ACC112 (cell line): ENCODE results near the gene ZNF888.
A peak's percentile ranks its signal among the peaks of the same experiment; 100 is the strongest.

ENCODE experiments used
- H2AFZ ChIP-seq: fragments of 200-600 bp; sonication (generic); one replicate; pipeline ENCODE4 v1.6.0; 2017; ENCODE audit warnings: antibody characterized with exemption, low read length; ENCODE audit not compliant: unreplicated experiment
- H3K27ac ChIP-seq: fragments of 200-600 bp; sonication (generic); 2 replicates; pipeline ENCODE4 v1.5.1; 2014; ENCODE audit warnings: low read depth, mild to moderate bottlenecking, antibody characterized with exemption, low read length, moderate library complexity
- H3K27me3 ChIP-seq: fragments of 200-600 bp; sonication (generic); 2 replicates; pipeline ENCODE4 v1.6.1; 2014; ENCODE audit warnings: mild to moderate bottlenecking, antibody characterized with exemption, low read length, moderate library complexity, mixed read lengths; ENCODE audit not compliant: insufficient read depth
- H3K36me3 ChIP-seq: fragments of 200-600 bp; sonication (generic); 2 replicates; pipeline ENCODE4 v1.6.1; 2016; ENCODE audit warnings: mild to moderate bottlenecking, antibody characterized with exemption, low read length, moderate library complexity, mixed read lengths; ENCODE audit not compliant: insufficient read depth
- H3K4me1 ChIP-seq: fragments of 200-600 bp; sonication (generic); one replicate; pipeline ENCODE4 v1.6.1; 2016; ENCODE audit warnings: low read length, mixed read lengths; ENCODE audit not compliant: insufficient read depth, unreplicated experiment, control insufficient read depth
- H3K4me3 ChIP-seq: fragments of 200-600 bp; sonication (generic); 2 replicates; pipeline ENCODE4 v1.5.1; 2014; ENCODE audit warnings: mild to moderate bottlenecking, low read depth, low read length
- H3K79me2 ChIP-seq: fragments of 200-600 bp; sonication (generic); one replicate; pipeline ENCODE4 v1.6.0; 2016; ENCODE audit warnings: low read length; ENCODE audit not compliant: control insufficient read depth, unreplicated experiment, insufficient read depth

Gene ZNF888

DNA sequence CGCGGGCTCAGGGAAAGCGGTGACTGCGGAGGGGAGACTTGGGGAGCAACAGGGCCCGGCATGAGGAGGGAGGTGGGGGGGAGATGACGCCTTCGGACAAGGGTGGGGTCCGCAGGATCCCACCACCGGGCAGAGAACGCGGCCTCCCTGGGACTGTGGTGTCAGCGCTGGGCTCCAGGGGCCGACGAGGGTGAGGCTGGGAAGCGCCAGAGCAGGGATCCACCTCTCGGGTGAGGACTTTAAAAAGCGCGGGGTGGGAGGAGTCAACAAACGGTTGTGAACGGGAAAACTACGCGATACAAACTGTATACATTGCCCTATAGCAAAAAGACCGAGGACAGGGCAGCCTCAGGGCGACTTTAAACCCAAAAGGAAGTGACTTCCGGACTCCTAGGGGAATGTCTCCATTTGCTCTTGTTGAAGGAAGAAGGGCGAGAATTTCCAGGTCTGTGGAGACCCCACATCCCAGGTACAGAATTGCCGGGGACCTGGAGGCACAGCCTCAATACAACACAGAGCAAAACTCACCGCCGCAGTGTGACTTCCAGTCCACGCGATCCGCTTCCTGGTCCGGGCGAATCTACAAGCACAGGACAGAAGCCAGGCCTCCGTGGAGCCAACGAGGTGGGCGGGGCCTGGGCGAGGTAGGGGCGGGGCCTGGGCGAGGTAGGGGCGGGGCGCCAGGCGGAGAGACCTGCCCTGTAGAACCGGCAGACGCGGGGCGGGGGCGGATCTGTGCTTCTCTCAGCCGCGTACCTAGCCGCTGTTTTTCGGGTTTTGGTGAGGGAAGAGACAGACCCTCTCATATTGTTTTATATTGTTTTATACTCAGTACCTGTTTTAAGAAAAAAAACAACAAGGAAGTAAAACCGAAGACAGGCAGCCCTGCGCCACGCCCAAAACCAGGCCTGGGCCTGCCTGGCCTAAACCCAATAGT, at the start of gene ZNF888:
Gene ZNF888, minus strand, starts transcription at position 588 of the 937 bp plus-strand sequence. CDS start 5,555 bp downstream, outside the sequence.
- H3K27me3 ChIP-seq, result no peaks in the 10 kb centered on the region
- peaks cover 3% of the 10 kb centered on the region for H3K79me2 ChIP-seq
- H3K4me1 ChIP-seq, result peaks cover 4% of the 10 kb centered on the region
- H3K36me3 ChIP-seq, result no peaks in the 10 kb centered on the region
- H3K4me3 ChIP-seq, result peak within 1 kb of the TSS; percentile 90
- peak within 1 kb of the TSS; percentile 88 for H3K27ac ChIP-seq
- H2AFZ ChIP-seq, result peak within 1 kb of the TSS; percentile 100

DNA sequence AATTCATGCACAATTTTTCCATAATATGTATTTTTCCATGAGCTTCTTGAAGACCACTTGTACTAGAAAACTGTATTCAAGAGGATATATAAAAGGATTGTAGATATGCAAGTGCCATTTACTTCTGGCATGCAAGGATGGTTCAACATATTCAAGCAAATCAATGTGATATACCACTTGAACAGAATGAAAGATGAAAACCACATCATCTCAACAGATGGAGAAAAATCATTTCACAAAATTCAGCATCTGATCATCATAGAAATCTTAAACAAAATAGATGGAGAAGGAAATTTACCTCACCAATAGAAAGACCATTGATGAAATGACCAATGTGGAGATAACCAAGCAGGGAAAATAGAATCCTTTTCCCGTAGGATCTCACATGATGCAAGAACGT, 44.5 kb upstream of the ZNF888 start:
- no peak overlapping the region for H3K4me3 ChIP-seq
- no peak overlapping the region for H2AFZ ChIP-seq
- no peaks in the 10 kb centered on the region for H3K79me2 ChIP-seq
- no peaks in the 10 kb centered on the region for H3K4me1 ChIP-seq
- H3K27ac ChIP-seq, result no peak overlapping the region
- no peaks in the 10 kb centered on the region for H3K27me3 ChIP-seq
- H3K36me3 ChIP-seq, result peaks cover 32% of the 10 kb centered on the region

DNA sequence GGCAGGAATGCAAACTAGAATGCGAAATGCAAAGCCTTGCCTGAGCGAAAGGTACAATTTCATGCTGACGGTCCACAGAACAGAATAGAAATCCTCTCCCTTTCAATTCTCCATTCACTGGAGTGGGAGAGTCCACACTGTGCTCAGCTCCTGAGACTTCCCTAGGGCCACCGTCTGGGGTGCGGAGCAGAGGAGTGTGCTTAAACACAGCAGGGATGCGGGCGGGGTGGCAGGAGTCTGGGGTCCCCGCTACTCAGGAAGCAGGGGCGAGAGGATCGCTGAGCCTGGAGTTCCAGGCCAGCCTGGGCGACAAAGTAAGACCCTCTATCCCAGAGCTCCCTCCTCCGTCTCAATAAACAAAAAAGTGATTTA, 40.0 kb upstream of the ZNF888 start:
- H3K27me3 ChIP-seq, result no peaks in the 10 kb centered on the region
- peak overlapping the region; percentile 22 for H2AFZ ChIP-seq
- H3K27ac ChIP-seq, result peak overlapping the region; percentile 25; the same call in 1 of the 2 replicates
- peaks cover 7% of the 10 kb centered on the region for H3K4me1 ChIP-seq
- peaks cover 10% of the 10 kb centered on the region for H3K79me2 ChIP-seq
- peaks cover 9% of the 10 kb centered on the region for H3K36me3 ChIP-seq
- H3K4me3 ChIP-seq, result peak overlapping the region; percentile 94

DNA sequence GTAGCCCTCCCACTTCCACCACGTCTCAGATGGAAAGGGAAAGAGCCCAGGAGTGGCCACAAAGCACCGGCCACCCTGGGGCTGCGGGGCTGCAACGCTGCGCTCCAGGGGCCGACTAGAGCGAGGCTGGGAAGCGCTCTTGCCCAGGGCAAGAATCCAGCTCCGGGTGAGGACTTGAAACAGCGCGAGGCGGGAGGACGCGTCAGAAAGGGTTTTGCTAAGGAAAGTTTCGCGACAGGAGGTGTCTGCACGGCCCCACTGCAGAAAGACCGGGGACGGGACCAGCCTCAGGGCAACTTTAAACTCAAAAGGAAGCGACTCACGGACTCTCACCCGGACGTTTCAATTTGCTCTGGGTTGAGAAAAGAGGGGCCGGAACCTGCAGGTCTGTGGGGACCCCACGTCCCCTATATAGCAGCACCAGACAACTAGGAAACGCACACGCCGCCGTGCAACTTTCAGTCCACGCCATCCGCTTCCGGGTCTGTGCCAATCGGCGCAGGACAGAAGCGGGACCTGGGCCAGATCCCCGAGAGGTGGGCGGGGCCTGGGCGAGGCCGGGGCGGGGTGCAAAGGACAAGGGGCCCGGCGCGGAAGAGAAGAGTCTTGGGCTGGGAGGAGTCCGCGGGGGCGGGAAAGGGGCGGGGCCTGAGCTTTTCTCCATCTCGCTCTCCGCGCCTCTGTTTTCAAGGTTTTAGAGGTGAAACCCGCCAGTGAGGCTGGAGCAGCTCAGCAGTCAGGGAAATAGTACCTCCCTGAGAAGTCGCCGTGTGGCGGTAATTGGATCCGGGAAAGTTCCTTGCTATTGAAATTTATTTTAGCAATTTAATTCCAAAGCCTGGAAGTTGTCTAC, 39.4 kb upstream of the ZNF888 start, which contains the start of gene ZNF816:
Gene ZNF816, minus strand, starts transcription at position 488 of the 853 bp plus-strand sequence. CDS start 6,792 bp downstream, outside the sequence.
- peaks cover 7% of the 10 kb centered on the region for H3K4me1 ChIP-seq
- H2AFZ ChIP-seq, result peak within 1 kb of the TSS; percentile 55
- H3K79me2 ChIP-seq, result peaks cover 10% of the 10 kb centered on the region
- H3K27ac ChIP-seq, result peak within 1 kb of the TSS; percentile 49
- no peaks in the 10 kb centered on the region for H3K27me3 ChIP-seq
- H3K36me3 ChIP-seq, result peaks cover 4% of the 10 kb centered on the region; the same call in 1 of the 2 replicates
- peak within 1 kb of the TSS; percentile 94 for H3K4me3 ChIP-seq

DNA sequence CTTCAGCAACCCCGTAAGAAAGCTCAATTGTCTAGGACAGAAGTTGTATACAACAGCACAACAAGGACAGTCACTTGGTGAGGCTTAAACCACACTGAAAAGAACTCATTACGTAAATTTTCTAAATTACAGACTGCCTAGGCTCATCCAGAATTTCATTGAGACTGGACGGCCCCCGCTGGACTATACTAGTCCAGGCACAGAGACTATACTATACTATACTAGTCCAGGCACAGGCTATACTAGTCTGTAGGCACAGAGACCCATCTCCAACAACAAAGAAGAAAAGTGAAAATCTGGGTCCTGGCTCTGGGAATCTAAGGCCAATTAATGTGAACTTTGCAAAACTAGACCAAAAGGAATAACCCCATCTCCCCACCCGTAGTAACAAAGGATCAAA, 38.8 kb upstream of the ZNF888 start:
- Histone ChIP-seq H3K79me2 (peaks cover 10% of the 10 kb centered on the region), H2AFZ (peak overlapping the region; percentile 55), H3K4me3 (peak overlapping the region; percentile 94), H3K27ac (peak overlapping the region; percentile 49), H3K36me3 (no peaks in the 10 kb centered on the region), H3K27me3 (no peaks in the 10 kb centered on the region), H3K4me1 (peaks cover 7% of the 10 kb centered on the region)

DNA sequence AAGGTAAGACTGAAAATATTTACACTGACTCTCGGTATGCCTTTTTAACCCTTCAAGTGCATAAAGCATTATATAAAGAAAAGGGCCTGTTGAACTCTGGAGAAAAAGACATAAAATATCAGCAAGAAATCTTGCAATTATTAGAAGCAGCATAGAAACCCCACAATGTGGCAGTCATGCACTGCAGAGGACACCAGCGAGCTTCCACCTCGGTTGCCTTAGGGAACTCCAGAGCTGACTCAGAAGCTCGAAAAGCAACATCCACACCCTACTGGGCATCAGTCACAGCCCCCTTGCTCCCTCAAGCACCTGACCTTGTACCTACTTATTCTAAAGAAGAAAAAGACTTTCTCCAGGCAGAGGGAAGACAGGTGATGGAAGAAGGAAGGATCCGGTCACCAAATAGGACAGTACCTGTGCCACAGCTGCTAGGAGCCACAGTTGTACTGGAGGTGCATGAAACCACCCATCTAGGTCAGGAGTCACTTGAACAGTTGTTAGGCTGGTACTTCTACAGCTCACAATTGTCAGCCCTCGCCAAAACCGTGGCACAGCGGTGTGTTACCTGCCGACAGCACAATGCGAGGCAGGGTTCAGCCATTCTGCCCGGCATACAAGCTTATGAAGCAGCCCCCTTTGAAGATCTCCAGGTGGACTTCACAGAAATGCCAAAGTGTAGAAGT, 36.5 kb upstream of the ZNF888 start:
- no peak overlapping the region for H2AFZ ChIP-seq
- no peaks in the 10 kb centered on the region for H3K27me3 ChIP-seq
- no peak overlapping the region for H3K4me3 ChIP-seq
- H3K27ac ChIP-seq, result no peak overlapping the region
- peaks cover 7% of the 10 kb centered on the region; the same call in 1 of the 2 replicates for H3K36me3 ChIP-seq
- peaks cover 10% of the 10 kb centered on the region for H3K79me2 ChIP-seq
- H3K4me1 ChIP-seq, result peaks cover 7% of the 10 kb centered on the region

DNA sequence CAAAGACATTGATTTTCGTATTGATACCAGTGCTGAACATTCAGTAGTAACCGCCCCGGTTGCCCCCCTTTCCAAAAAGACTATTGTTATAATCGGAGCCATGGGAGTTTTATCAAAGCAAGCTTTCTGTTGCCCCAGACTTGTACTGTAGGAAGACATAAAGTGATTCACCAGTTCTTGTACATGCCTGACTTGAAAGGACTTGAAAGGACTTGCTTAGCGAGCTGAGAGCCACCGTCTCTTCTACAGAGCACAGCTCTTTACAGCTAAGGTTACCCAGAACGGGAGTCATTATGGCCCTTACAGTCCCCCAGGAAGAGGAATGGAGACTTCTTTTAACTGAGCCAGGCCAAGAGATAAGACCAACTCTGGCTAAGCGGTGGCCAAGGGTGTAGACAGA, 34.4 kb upstream of the ZNF888 start:
- H3K79me2 ChIP-seq, result peaks cover 10% of the 10 kb centered on the region
- H3K27ac ChIP-seq, result no peak overlapping the region
- no peak overlapping the region for H3K4me3 ChIP-seq
- peaks cover 20% of the 10 kb centered on the region for H3K36me3 ChIP-seq
- H3K4me1 ChIP-seq, result peaks cover 7% of the 10 kb centered on the region
- no peaks in the 10 kb centered on the region for H3K27me3 ChIP-seq
- H2AFZ ChIP-seq, result no peak overlapping the region

DNA sequence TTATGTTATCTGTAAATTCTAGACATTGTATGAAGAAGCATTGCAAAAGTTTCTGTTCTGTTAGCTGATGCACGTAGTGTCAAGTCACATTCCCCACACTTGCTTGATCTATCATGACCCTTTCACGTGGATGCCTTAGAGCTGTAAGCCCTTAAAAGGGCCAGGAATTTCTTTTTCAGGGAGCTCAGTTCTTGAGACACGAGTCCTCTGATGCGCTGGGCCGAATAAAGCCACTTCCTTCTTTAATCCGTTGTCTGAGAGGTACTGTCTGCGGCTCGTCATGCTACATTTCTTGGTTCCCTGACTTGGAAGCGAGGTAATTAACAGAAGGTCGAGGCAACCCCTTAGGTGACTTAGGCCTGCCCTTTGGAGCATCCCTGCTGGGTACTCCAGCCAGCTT, 33.7 kb upstream of the ZNF888 start:
- Histone ChIP-seq H2AFZ (no peak overlapping the region), H3K79me2 (peaks cover 10% of the 10 kb centered on the region), H3K27me3 (no peaks in the 10 kb centered on the region), H3K4me3 (no peak overlapping the region), H3K36me3 (peaks cover 26% of the 10 kb centered on the region), H3K4me1 (peaks cover 7% of the 10 kb centered on the region), H3K27ac (no peak overlapping the region)

DNA sequence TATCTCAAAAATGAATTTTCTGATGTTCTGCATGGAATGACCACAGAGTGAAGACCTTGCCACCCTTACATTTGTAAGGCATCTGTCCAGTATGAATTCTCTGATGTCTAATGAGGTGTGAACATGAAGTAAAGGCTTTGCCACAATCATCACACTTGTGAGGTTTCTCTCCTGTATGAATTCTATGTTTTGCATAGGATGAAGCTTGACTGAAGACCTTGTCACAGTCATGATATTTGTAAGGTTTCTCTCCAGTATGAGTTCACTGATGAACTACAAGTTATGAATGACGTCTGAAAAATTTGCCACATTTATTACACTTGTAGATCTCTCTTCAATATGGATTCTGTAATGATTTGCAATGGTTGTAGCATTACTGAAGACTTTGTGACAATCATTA, 26.2 kb upstream of the ZNF888 start:
- Histone ChIP-seq H3K27ac (no peak overlapping the region), H3K4me3 (no peak overlapping the region), H3K36me3 (peaks cover 35% of the 10 kb centered on the region), H3K79me2 (no peaks in the 10 kb centered on the region), H3K27me3 (no peaks in the 10 kb centered on the region), H2AFZ (no peak overlapping the region), H3K4me1 (no peaks in the 10 kb centered on the region)
